22Rv1 (cell line): Measurements from ENCODE around the gene TPRG1L.

Experiments used
- CTCF ChIP-seq: fragments of 450-650 bp; IDR thresholded peaks from 2 replicates; pipeline ENCODE4 v1.5.1; 2017; ENCODE audit warnings: mild to moderate bottlenecking
- ZFX ChIP-seq: fragments of 450-650 bp; IDR thresholded peaks from 2 replicates; pipeline ENCODE4 v1.6.1; 2017; ENCODE audit warnings: antibody characterized with exemption, borderline replicate concordance

GRCh38 chr1:3645666-3646355 is 21.0 kb downstream of the TPRG1L start:
- TF ChIP-seq CTCF (no peak), ZFX (no peak)
